AG04450 (cell line): ENCODE measurements around the gene HOXB9. TPM values are rescaled to one million over a fixed set of nuclear protein-coding genes. Genes with fewer than 3 reads are reported as not detected.
A peak's percentile ranks its signal among the peaks of the same experiment; 100 is the strongest.

Experiments
- CTCF ChIA-PET: fragments of 300-600, 350-600 bp; formaldehyde crosslinking; extraction: SDS; loops from one replicate; lab custom pipeline; 2022; ENCODE audit warnings: antibody characterized with exemption, inconsistent platforms; lab: Charles Lee
- POLR2A ChIA-PET: fragments of 350-600 bp; formaldehyde crosslinking; extraction: SDS; loops from one replicate; lab custom pipeline; 2021; ENCODE audit warnings: antibody characterized with exemption, inconsistent platforms; lab: Yijun Ruan, JAX
- DNase-seq: peaks from one replicate; pipeline ENCODE4 v3.0.0-alpha.2; 2011; ENCODE audit warnings: low read depth, low spot score
- H3K27ac ChIP-seq: one replicate; pipeline ENCODE4 v1.5.1; 2012; ENCODE audit warnings: low read depth, low read length, control low read depth
- H3K27me3 ChIP-seq: one replicate; pipeline ENCODE4 v1.6.0; 2012; ENCODE audit warnings: low read length; ENCODE audit not compliant: control insufficient read depth, insufficient read depth
- H3K4me3 ChIP-seq: 2 replicates; pipeline ENCODE4 v1.5.1; 2011; ENCODE audit warnings: mild to moderate bottlenecking, low read depth, low read length, control low read depth
- H3K9me3 ChIP-seq: 2 replicates; pipeline ENCODE4 v1.5.1; 2012; ENCODE audit warnings: low read length; ENCODE audit not compliant: control insufficient read depth, insufficient read depth
- CTCF ChIP-seq: IDR thresholded peaks from 2 replicates; pipeline ENCODE4 v1.5.1; 2011; ENCODE audit warnings: low read depth, low read length, control low read depth, inconsistent platforms
- polyA plus RNA-seq: library from polyadenylated mRNA; depleted of rRNA; stranded (reverse); fragments of >200 nt; gene quantifications from 2 replicates; pipeline ENCODE4 v1.2.3, GENCODE V29; 2011

The HOXB9 gene
- polyA plus RNA-seq, 1 experiment = 0.02 TPM

DNA sequence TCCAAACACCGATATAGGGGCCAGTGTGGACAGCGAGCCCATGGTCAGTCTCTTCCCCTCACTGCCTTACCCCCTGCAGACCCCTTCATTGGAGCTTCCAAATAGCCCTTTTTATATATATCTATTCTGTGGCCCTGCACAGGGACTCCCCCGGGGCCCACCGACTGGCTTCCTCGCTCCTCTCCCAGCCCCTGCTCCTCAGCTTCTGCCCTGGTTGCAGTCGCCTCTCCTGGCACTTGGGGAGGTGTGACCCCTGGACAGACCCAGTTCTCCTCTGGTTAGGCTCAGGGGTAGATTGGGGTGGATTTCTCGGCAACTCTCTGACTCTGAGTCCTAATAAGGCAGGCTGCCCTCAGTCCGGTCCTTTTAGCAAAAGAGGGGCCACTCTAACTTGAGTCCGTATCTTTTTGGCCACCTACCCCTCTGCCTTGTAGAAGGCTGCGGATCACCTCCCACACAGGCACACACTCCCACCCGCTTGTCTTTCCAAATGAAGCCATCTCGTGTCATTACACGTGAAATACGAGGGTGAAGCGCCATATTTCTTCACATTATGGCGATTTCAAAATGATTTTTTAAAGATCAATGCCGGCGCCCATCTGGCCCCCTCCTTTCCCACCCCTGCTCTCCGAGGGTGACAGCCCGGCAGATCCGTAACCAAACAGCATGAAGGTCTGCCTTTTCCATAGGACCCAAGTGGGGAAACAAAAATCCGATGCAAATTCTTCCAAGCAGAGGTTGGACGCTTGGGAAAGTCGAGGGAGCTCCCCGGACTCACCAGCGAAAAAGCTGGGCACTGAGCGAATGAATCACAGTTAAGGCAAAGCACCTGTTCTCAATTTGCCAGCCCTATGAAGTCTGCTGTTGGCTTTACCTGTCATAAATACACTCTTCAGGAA lies 1.7 kb upstream of the HOXB9 start:
- H3K4me3 ChIP-seq = no peak overlapping the region
- no peak for DNase-seq
- peaks cover 4% of the 10 kb centered on the region; the same call in 1 of the 2 replicates for H3K9me3 ChIP-seq
- CTCF ChIA-PET = interaction anchor here (1.0 to 2.1 kb wide), 4 partner anchors 9 to 320 kb away, joined by 3 to 7 read pairs (median 5); no protein-coding TSS in a partner anchor
- TF ChIP-seq CTCF = no peak
- H3K27me3 ChIP-seq = peaks cover 98% of the 10 kb centered on the region
- no peak overlapping the region for H3K27ac ChIP-seq
- POLR2A ChIA-PET = no interaction called here

- ChIA-PET POLR2A (no interaction called here), CTCF (interaction anchor here (0.7 to 2.0 kb wide), 5 partner anchors 8 to 319 kb away, joined by 3 to 7 read pairs (median 3); no protein-coding TSS in a partner anchor)
- no peak for TF ChIP-seq CTCF
- H3K27me3 ChIP-seq = peaks cover 98% of the 10 kb centered on the region
- H3K27ac ChIP-seq = no peak overlapping the region
- peaks cover 4% of the 10 kb centered on the region; the same call in 1 of the 2 replicates for H3K9me3 ChIP-seq
- no peak for DNase-seq
- no peak overlapping the region for H3K4me3 ChIP-seq
Measured at GRCh38 chr17:48627118-48627597, 1.0 kb upstream of the HOXB9 start.

DNA sequence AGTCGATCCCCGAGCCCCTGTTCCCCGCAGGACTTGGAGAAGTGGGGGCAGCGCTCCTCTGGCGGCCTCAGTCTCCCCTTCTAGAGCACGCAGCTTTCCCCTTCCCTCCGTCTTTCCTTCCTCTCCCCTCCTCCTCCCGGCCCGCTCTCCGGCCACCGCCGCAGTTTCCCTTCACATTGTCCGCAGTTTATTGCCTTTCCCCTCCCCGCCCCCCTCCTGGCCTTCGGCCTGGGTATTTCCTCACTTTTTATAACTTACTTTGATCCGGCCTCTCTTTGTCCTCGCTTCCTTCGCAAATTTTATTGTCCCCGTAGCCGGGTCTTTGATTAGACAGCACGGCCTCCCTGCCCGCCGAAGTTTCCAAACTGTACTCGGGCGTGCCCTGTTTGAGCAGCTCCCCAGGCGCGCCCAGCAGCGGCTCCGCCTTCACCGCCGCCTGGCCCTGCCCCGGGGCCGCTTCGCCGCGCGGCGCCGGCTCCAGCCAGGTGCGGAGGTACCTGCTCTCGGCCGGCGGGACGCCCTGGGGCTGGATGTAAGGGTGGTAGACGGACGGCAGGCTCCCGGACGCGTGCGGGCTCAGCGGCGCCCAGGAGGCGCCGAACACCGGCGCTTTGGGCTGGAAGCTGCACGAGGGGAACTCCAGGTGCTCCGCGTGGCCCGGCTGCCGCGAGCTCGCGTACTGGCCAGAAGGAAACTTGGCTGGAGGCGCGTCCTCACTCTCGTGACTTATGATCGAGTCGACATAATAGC lies 488 bp downstream of the HOXB9 start:
- POLR2A ChIA-PET = interaction anchor here (0.6 kb wide), 1 partner anchor 153 kb away, joined by 4 read pairs; no protein-coding TSS in a partner anchor
- Histone ChIP-seq H3K27me3 (peaks cover 98% of the 10 kb centered on the region), H3K4me3 (peak overlapping the region; percentile 22), H3K27ac (no peak overlapping the region), H3K9me3 (peaks cover 10% of the 10 kb centered on the region; the same call in 1 of the 2 replicates)
- CTCF ChIA-PET = interaction anchor here (1.2 to 2.0 kb wide), 3 partner anchors 10 to 318 kb away, joined by 5 to 11 read pairs (median 5); no protein-coding TSS in a partner anchor
- DNase-seq = no peak
- TF ChIP-seq CTCF = no peak

DNA sequence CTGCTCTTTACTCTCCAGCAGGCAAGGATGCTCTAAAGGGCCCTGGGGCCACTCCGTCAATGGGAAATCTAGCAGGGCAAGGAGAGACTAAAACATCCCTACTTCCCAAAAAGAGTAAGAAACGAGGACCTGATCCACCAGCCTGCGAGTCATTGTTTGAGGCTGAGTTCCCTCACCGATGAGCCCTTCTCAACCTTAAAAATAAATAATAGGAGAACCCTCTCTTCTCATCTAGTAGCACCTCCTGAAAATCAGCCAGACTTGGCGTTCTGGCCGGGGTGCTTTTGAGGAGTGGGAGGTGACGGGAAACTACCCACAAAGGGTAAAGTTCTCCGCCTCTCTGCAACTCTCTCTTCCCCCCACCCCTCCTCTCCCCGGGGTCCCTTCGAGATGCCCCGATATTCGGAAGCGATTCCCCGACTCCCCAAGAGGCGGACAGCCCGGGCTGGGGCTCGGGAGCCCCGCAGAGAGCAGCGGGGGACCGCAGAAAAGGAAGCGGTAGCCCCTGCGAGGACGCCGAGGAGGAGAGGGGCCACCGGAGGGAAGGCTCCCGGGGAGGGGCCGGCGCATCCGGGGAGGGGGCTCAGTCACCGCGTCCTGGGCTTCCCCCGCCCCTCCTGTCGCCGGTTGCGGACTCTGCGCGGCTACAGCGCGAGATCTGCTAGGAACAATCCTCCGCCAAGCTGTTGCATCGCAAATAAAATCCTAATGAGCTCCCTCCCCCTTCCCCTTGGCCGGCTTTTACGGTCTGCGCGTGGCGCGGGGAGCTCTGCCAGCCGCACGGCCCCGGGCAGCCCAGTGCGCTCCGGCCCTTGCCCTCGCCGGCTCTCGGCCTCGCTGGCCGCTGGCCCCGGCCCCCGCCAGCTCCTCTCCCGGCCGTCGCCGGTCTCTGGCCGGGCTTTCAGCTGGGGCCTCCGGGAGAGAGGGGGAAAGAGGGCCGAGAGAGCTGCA lies 1.3 kb downstream of the HOXB9 start:
- TF ChIP-seq CTCF = no peak
- DNase-seq = no peak
- Histone ChIP-seq H3K27me3 (peaks cover 98% of the 10 kb centered on the region), H3K4me3 (peak overlapping the region; percentile 22; the same call in 1 of the 2 replicates), H3K27ac (no peak overlapping the region), H3K9me3 (peaks cover 10% of the 10 kb centered on the region; the same call in 1 of the 2 replicates)
- POLR2A ChIA-PET = no interaction called here
- CTCF ChIA-PET = interaction anchor here (1.2 to 2.0 kb wide), 3 partner anchors 11 to 317 kb away, joined by 5 to 11 read pairs (median 5); no protein-coding TSS in a partner anchor
